ENCODE measurements around the gene BCAS4. TPM values are rescaled to one million over a fixed set of nuclear protein-coding genes. Genes with fewer than 3 reads are reported as not detected.
"Not testable (repeated sequence)": the region's sequence is repeated elsewhere in the genome, so short reads cannot be mapped to it uniquely, and the experiment has no call there.

The BCAS4 gene
- polyA plus RNA-seq, 3 donors: 4.4 to 6.3 (median 5.8) TPM

GRCh38 chr20:50797142-50797541, 2.3 kb downstream of the BCAS4 start:
- DNase-seq (ENCODE audit: low read depth in 3 of 3, low spot score in 2 of 3): no peak

- no peak for DNase-seq (ENCODE audit: low read depth in 3 of 3, low spot score in 2 of 3)
Measured at GRCh38 chr20:50798650-50799049, 3.8 kb downstream of the BCAS4 start.

- DNase-seq (ENCODE audit: low read depth in 3 of 3, low spot score in 2 of 3): no peak
Measured at GRCh38 chr20:50799176-50799889, 4.5 kb downstream of the BCAS4 start.

- DNase-seq (ENCODE audit: low read depth in 3 of 3, low spot score in 2 of 3): no peak
Measured at GRCh38 chr20:50799890-50800550, 5.2 kb downstream of the BCAS4 start.

GRCh38 chr20:50800986-50801746, 6.3 kb downstream of the BCAS4 start:
- not testable (repeated sequence) for DNase-seq (ENCODE audit: low read depth in 3 of 3, low spot score in 2 of 3)

GRCh38 chr20:50801747-50802125, 6.9 kb downstream of the BCAS4 start:
- no peak for DNase-seq (ENCODE audit: low read depth in 3 of 3, low spot score in 2 of 3)

- no peak for DNase-seq (ENCODE audit: low read depth in 3 of 3, low spot score in 2 of 3)
Measured at GRCh38 chr20:50802289-50802688, 7.4 kb downstream of the BCAS4 start.

GRCh38 chr20:50804437-50805348, 9.8 kb downstream of the BCAS4 start:
- no peak for DNase-seq (ENCODE audit: low read depth in 3 of 3, low spot score in 2 of 3)

GRCh38 chr20:50805349-50805684, 10.5 kb downstream of the BCAS4 start:
- DNase-seq (ENCODE audit: low read depth in 3 of 3, low spot score in 2 of 3): no peak

- no peak for DNase-seq (ENCODE audit: low read depth in 3 of 3, low spot score in 2 of 3)
Measured at GRCh38 chr20:50806126-50806768, 11.4 kb downstream of the BCAS4 start.

- DNase-seq (ENCODE audit: low read depth in 3 of 3, low spot score in 2 of 3): no peak
Measured at GRCh38 chr20:50810063-50810462, 15.2 kb downstream of the BCAS4 start.

GRCh38 chr20:50810842-50811241, 16.0 kb downstream of the BCAS4 start:
- no peak for DNase-seq (ENCODE audit: low read depth in 3 of 3, low spot score in 2 of 3)

- DNase-seq (ENCODE audit: low read depth in 3 of 3, low spot score in 2 of 3): no peak
Measured at GRCh38 chr20:50813101-50813643, 18.3 kb downstream of the BCAS4 start.

GRCh38 chr20:50813801-50814200, 18.9 kb downstream of the BCAS4 start:
- DNase-seq (ENCODE audit: low read depth in 3 of 3, low spot score in 2 of 3): no peak

GRCh38 chr20:50814438-50815161, 19.7 kb downstream of the BCAS4 start:
- no peak for DNase-seq (ENCODE audit: low read depth in 3 of 3, low spot score in 2 of 3)

- no peak for DNase-seq (ENCODE audit: low read depth in 3 of 3, low spot score in 2 of 3)
Measured at GRCh38 chr20:50815162-50815989, 20.5 kb downstream of the BCAS4 start.

- no peak for DNase-seq (ENCODE audit: low read depth in 3 of 3, low spot score in 2 of 3)
Measured at GRCh38 chr20:50817776-50818172, 22.9 kb downstream of the BCAS4 start.

- DNase-seq (ENCODE audit: low read depth in 3 of 3, low spot score in 2 of 3): no peak
Measured at GRCh38 chr20:50819349-50819748, 24.5 kb downstream of the BCAS4 start.

Data from right renal cortex interstitium (tissue), 3 donors.